Cerebellar cortex (tissue), 1 donor: Measurements from ENCODE around the gene MOSMO.
A peak's percentile ranks its signal among the peaks of the same experiment; 100 is the strongest.
"Not testable (repeated sequence)": the region's sequence is repeated elsewhere in the genome, so short reads cannot be mapped to it uniquely, and the experiment has no call there.

Experiments
- DNase-seq: peaks from one replicate; pipeline ENCODE4 v3.0.0-alpha.2; 2015; ENCODE audit warnings: low spot score

The MOSMO gene

GRCh38 chr16:22003195-22003594 lies 4.7 kb upstream of the MOSMO start:
- no peak for DNase-seq

DNA sequence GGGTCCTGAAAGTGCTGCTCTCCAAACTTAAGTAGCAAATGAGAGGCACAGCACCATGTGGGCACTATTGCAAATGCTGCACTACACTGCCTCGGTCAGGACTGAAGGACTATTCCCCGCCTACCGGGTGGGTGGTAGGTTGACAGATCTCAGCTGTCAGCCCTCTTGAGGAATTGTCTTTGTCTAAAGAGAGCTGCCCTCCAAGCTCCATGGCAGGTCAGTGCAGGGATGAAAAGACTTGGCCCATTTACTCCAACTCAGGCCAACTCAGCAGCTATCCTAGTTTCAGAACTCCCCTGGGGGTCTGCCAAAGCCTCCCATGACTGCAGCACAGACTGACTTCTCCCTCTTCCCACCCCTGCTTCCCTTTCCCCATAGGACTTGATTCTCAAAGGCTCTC lies 3.6 kb upstream of the MOSMO start:
- DNase-seq, result no peak

GRCh38 chr16:22005746-22006145 lies 2.2 kb upstream of the MOSMO start:
- DNase-seq, result no peak

GRCh38 chr16:22006636-22007035 lies 1.3 kb upstream of the MOSMO start:
- no peak for DNase-seq

GRCh38 chr16:22007159-22007508 lies 777 bp upstream of the MOSMO start:
- DNase-seq, result no peak

DNA sequence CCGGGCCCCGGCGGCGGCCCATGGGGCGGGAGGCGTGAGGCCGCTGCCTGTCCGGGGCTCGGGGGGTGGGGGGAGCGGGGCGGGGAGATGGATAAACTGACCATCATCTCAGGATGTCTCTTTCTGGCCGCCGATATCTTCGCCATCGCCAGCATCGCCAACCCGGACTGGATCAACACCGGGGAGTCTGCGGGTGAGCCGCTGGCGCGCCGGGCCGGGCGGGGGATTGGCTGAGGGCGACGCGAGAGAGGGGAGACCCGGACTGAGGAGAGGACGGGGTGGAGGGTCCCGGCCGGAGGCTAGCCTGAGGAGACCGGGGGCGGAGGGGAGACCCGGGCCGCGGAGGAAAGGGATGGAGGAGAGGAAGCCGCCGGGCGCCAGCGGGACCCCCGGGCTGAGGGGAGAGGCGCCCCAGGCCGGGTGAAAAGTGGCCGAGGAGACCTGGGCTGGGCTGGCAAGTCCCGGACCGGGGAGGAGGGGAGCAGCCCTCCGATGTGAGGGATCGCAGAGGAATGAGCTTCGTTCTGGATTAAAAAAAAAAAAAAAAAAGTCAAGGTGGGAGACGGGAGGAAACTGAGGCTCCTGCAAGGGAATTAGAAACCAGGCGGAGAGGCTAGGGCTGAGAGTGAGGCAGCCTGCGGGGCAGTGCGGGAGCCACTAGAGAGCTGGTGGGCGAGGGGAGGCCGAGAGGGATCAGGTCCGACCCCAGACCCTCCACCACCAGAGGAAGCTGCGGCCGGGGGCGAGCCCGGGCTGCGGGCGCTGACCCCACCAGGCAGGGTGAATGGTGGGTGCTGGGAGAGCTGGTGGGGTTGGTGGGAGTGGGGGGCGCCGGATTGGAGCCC lies 526 bp downstream of the MOSMO start:
- no peak for DNase-seq

DNA sequence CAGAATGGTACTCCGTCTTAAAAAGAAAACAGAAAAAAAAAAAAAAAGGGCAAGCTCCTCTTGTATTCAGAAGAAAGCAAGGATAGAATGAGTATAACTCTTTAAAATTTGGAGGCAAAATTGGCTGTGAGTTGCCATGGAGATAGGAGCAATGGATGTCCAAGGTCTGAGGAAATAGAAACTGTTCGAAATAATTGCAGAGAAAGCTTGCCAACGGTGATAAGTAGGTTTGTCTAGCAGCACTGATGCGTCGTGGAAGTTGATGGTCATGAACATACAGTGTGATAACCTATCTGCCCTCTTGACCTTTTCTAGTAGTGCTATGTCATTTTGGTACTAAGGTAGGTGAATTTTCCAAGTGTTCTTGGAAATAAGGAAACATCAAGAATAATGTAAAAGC lies 3.0 kb downstream of the MOSMO start:
- DNase-seq, result no peak

DNA sequence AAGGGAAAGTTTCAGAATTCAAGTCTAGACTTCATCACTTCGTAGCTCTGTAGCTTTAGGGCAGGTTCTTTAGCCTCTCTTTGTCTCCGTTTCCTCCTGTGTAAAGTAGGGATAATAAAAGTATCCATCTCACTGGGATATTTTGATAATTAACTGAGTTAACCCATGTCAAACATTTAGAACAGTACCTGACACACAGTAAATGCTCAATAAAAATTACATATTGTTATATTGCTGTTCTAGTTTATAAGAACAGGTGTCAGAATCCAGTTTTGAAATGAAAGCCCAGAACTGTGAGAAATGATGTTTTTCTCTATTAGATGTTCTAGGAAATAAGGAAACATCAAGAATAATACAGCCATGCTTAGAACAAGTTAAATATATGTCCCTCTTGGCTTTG lies 4.3 kb downstream of the MOSMO start:
- DNase-seq, result no peak

GRCh38 chr16:22013486-22013885 lies 5.6 kb downstream of the MOSMO start:
- no peak for DNase-seq

- DNase-seq, result no peak
Observed at GRCh38 chr16:22014271-22014873, 6.5 kb downstream of the MOSMO start.

GRCh38 chr16:22016927-22017326 lies 9.0 kb downstream of the MOSMO start:
- no peak for DNase-seq

DNA sequence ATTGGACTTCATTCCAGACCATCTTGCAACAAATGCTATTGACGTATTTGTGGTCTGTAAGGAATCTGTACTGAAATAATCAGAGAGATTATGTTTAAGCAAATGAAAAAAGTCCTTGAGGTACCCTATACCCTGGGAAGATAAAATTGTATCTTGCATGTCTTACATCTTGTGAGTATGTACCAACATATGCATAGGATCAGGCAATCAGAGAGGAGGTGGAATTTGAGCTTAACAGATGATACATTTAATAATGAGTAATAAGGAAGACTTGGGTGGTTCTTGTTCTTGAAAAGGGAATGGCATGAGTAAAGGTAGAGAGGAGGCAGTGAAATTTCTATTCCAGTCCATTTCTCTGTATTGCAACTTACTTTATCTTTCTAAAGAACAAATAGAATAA lies 10.6 kb downstream of the MOSMO start:
- DNase-seq, result no peak

- peak; percentile 13 for DNase-seq
Observed at GRCh38 chr16:22022151-22022550, 14.2 kb downstream of the MOSMO start.

- DNase-seq, result no peak
Observed at GRCh38 chr16:22023505-22023904, 15.6 kb downstream of the MOSMO start.

- DNase-seq, result not testable (repeated sequence)
Observed at GRCh38 chr16:22024785-22025184, 16.9 kb downstream of the MOSMO start.

GRCh38 chr16:22027633-22028032 lies 19.7 kb downstream of the MOSMO start:
- DNase-seq, result no peak

- DNase-seq, result no peak
Observed at GRCh38 chr16:22029632-22030031, 21.7 kb downstream of the MOSMO start.

GRCh38 chr16:22030087-22030812 lies 22.3 kb downstream of the MOSMO start:
- DNase-seq, result no peak

DNA sequence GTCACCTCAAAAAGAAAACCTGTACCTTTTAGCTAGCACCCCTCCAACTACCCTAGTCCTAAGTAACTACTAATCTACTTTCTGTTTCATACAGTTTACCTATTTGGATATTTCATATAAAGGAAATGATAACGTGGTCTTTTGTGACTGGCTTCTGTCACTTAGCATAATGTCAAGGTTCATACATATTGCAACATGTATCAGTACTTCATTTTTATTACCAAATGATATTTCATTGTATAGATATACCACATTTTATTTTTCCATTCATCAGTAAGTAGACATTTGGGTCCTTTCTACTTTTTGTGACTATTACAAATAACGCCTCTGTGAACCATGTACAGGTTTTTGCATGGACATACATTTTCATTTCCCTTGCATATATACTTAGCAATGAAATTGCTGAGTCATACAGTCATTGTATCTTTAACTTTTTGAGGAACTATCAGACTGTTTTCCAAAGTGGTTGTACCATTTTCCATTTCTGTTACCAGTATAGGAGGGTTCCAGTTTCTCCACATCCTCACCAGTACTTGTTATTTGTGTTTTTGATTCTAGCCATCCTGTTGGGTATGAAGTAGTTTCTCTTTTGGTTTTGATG lies 23.7 kb downstream of the MOSMO start:
- DNase-seq, result no peak

- no peak for DNase-seq
Observed at GRCh38 chr16:22034503-22034902, 26.6 kb downstream of the MOSMO start.

- no peak for DNase-seq
Observed at GRCh38 chr16:22035153-22035552, 27.2 kb downstream of the MOSMO start.

- not testable (repeated sequence) for DNase-seq
Observed at GRCh38 chr16:22043882-22044281, 36.0 kb downstream of the MOSMO start.

DNA sequence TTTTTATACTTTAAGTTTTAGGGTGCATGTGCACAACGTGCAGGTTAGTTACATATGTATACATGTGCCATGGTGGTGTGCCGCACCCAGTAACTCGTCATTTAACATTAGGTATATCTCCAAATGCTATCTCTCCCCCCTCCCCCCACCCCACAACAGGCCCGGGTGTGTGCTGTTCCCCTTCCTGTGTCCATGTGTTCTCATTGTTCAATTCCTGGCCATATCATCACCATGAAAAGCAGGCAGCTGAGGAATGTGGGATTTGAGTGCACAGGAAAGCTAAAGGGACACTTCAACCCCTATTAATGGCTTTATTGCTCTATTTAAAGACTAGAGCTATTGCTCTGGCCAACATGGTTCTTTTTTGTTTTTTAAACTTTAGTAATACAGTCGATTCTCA lies 38.0 kb downstream of the MOSMO start:
- DNase-seq, result not testable (repeated sequence)
